Panc1 (cell line): Measurements from ENCODE around the gene FRMPD1.

Experiments
- CTCF ChIP-seq: fragments of 450-650 bp; IDR thresholded peaks from 2 replicates; pipeline ENCODE4 v1.5.1; 2017; ENCODE audit warnings: mild to moderate bottlenecking
- TCF7L2 ChIP-seq: IDR thresholded peaks from 2 replicates; pipeline ENCODE4 v1.6.1; 2011; ENCODE audit warnings: mild to moderate bottlenecking, low read depth, low read length, inconsistent platforms

DNA sequence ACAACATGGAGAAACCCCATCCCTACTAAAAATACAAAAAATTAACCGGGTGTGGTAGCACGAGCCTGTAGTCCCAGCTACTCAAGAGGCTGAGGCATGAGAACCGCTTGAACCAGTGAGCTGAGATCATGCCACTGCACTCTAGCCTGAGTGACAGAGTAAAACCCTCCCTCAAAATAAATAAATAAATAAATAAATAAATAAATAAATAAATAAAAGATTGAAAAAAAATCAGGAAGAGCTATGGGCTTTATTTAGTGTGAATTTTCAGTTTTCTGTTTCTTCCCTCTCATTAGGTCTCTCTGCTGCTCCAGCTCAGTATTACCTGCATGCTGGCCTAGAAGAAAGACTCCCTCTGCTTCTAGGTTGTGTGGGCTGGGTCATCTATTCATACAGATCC is 55.0 kb downstream of the FRMPD1 start:
- TF ChIP-seq CTCF = no peak
- no peak for TF ChIP-seq TCF7L2
